Fibroblast of villous mesenchyme (primary cell): Measurements from ENCODE around the gene TUBB4B. TPM values are rescaled to one million over a fixed set of nuclear protein-coding genes. Genes with fewer than 3 reads are reported as not detected.

ENCODE experiments used
- DNase-seq: peaks from one replicate; pipeline ENCODE4 v3.0.0-alpha.2; 2010; ENCODE audit warnings: low read depth
- H3K4me3 ChIP-seq: 2 replicates; pipeline ENCODE4 v1.5.1; 2011; ENCODE audit warnings: low read depth, mild to moderate bottlenecking, low read length
- CTCF ChIP-seq: IDR thresholded peaks from 2 replicates; pipeline ENCODE4 v1.5.1; 2012; ENCODE audit warnings: low read depth, mild to moderate bottlenecking, low read length; ENCODE audit not compliant: insufficient read depth
- total RNA-seq: library from RNA; depleted of rRNA; stranded (reverse); fragments of >200 nt; gene quantifications from 2 replicates; pipeline ENCODE4 v1.2.3, GENCODE V29; 2012

The TUBB4B gene
- total RNA-seq, 1 donor: 218 TPM

GRCh38 chr9:137226338-137227053, 14.6 kb upstream of the TUBB4B start:
- no peak for DNase-seq
- TF ChIP-seq CTCF: no peak
- H3K4me3 ChIP-seq: no peak overlapping the region

DNA sequence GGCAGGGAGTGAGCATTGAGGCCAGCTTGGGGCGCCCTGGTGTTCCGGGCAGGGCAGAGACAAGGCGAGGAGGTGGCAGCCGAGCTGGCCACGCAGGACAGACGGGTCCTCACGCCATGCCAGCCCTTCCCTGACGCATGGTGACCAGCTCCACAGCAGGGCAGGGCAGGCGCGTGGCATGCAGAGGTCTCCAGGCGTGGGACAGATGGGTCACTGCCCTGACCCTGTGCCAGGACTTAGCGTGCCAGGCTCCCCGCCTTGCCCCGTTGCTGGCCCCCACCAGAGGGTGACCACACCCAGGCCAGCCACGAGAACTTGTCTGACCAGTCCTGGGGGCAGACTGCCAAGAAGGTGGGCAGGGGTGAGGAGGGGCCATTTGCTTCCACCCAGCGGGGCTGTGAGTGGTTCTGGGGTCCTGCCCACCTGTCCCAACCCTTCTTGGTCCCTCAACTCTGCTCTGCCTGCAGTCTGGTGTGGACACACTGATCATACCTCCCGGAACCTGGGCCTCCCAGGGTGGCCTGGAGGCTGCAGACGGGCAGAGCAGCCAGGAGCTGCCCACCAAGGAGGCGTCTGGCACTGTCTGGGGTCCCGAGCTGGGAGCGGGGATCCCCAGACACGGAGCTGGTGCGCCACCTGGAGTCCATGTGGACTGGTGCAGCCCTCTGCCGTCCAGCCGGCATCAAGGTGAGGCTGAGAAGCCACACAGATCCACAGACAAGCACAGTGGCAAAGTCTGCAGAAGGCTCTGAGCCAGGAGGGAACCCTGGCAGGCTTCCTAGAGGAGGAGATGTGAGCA, 13.8 kb upstream of the TUBB4B start, which contains the start of gene RNF224:
TSS of gene RNF224 (plus strand) at position 449 of the 799 bp plus-strand sequence. CDS start 834 bp downstream, outside the sequence.
- peak; percentile 70 for DNase-seq
- no peak within 1 kb of the TSS for H3K4me3 ChIP-seq
- peak; percentile 88 for TF ChIP-seq CTCF

GRCh38 chr9:137227853-137228505, 13.1 kb upstream of the TUBB4B start:
- DNase-seq: no peak
- H3K4me3 ChIP-seq: no peak overlapping the region
- no peak for TF ChIP-seq CTCF

- DNase-seq: no peak
- no peak for TF ChIP-seq CTCF
- no peak overlapping the region for H3K4me3 ChIP-seq
Measured at GRCh38 chr9:137228506-137228967, 12.6 kb upstream of the TUBB4B start.

DNA sequence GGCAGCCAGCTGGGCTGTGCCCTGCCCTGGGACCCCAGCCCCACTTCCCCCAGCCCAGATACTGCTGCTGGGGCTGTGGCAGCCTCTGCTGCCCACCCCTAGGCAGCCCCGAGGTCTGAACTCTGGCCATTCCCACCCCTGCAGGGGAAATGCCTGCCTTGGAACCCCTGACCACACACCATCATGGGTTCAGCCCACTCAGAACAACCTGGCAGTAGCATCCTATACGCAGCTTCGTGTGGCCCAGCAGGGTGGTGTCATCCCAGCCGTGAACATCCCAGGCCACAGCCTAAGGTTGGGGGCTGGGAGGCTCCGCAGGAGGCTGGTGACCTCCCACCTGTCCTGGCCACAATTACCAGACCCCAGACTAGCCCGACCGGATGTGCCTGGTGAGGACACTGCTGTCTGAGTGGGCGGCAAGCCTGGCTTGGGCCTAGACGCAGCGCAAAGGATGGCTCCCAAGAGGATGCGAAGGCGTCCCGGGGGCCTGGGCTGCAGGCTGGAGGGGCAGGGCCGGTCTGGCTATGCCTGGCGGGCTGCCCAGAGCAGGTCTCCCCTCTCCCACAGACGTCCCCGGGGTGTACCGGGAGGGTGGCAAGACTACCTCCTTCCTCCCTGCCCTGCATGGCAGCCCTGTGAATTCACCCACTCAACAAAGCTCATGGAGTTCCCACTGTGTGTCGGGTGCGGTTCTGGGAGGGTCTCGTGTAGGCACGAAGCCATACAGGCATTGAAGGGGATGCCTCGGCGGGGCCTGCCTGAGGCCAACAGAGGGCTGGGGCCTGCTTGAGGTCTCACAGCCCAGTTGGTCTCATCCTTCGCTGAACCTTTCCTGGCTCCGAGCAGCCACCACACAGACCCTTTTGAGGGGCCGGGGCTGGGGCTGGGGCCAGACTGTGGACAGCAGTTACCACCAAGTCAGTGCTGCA, 11.9 kb upstream of the TUBB4B start:
- no peak overlapping the region for H3K4me3 ChIP-seq
- TF ChIP-seq CTCF: no peak
- DNase-seq: no peak
